LNCAP (cell line): Measurements from ENCODE around the gene OR6S1.

Experiments
- TF ChIP-seq, protein P1 (sequence below): fragments of 450-650 bp; IDR thresholded peaks from 2 replicates; pipeline ENCODE4 v1.5.1; 2017; ENCODE audit warnings: mild to moderate bottlenecking

The OR6S1 gene

DNA sequence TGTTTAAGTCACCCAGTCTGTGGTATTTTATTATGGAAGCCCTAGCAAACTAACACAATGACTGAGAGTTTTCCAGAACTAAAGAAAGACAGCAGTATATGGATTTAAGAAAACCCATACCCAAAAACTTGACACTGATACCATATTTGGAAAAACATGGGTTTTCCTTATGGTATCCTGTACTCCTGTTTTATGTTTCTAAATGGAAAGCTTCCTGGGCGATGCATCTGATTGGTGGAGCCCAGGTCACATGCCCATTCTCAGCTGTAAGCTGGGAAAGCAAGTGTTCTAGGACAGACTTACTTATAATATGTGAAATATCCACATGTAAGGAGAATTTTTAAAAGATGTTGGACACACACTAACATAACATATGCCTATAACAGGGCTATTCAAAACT is 38.4 kb upstream of the OR6S1 start:
- TF ChIP-seq, protein P1, sequence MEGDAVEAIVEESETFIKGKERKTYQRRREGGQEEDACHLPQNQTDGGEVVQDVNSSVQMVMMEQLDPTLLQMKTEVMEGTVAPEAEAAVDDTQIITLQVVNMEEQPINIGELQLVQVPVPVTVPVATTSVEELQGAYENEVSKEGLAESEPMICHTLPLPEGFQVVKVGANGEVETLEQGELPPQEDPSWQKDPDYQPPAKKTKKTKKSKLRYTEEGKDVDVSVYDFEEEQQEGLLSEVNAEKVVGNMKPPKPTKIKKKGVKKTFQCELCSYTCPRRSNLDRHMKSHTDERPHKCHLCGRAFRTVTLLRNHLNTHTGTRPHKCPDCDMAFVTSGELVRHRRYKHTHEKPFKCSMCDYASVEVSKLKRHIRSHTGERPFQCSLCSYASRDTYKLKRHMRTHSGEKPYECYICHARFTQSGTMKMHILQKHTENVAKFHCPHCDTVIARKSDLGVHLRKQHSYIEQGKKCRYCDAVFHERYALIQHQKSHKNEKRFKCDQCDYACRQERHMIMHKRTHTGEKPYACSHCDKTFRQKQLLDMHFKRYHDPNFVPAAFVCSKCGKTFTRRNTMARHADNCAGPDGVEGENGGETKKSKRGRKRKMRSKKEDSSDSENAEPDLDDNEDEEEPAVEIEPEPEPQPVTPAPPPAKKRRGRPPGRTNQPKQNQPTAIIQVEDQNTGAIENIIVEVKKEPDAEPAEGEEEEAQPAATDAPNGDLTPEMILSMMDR, result no peak

DNA sequence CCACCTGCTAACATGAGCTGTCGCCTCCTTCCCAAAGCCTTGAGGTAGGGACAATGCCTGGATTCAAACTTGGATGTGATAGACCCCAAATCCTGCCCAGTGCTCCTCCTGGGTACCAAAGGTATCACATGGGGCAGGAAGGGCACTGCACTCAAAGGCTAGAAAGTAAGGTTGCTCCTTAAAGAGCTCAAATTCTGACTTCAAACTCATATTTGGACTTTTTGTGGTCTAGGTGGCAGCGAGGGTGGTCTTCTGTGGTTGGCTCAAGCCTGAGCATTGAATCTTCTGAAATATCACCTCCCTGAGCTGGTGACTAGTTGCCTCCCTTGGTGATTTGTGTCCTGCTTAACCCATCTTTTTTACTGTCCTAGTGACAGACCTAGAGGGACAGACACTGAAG is 34.6 kb upstream of the OR6S1 start:
- TF ChIP-seq, protein P1, result no peak

DNA sequence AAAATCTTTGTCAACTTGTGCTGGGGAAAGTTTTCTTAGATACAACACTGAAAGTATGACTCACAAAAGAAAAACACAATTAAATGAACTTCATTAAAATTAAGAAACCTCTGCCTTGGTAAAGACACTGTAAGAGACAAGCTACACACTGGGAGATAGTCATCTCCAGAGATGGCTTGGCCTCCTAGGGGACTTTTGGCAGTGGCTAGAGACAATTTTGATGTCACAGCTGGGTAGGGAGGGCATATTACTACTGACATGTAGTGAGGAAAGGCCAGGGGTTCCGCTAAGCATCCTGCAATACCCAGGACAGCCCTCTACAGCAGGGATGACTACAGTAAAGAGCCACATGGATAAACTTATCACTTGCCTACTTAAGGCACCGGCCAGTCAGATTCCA is 34.2 kb upstream of the OR6S1 start:
- TF ChIP-seq, protein P1, result no peak

DNA sequence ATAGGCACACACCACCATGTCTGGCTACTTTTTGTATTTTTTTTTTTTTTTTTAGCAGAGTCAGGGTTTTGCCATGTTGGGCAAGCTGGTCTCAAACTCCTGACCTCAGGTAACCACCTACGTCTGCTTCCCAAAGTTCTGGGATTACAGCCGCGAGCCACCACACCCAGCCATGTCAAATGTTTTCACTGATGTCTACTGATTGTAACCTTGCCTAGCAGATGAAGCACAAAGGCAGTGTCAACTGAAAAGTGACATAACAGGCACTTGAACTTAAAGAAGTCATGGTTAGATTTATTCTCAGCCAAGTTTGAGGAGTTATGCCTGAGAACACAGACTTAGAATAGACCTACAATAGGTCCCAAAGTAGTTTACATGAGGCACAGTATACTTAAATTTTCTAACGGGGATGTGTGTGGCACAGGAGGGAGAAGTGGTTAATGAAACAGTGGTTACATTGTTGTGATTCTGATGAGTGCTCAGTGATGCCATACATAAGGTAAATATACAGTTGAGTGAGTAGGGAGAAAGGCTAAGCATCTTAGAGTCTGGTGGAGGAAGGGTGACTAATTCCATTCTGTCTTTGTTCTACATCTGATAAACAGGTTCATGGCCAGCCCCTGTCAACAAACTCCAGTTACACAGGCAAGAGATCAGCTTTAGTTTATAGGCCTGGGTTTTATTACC is 30.2 kb upstream of the OR6S1 start:
- TF ChIP-seq, protein P1, result no peak

DNA sequence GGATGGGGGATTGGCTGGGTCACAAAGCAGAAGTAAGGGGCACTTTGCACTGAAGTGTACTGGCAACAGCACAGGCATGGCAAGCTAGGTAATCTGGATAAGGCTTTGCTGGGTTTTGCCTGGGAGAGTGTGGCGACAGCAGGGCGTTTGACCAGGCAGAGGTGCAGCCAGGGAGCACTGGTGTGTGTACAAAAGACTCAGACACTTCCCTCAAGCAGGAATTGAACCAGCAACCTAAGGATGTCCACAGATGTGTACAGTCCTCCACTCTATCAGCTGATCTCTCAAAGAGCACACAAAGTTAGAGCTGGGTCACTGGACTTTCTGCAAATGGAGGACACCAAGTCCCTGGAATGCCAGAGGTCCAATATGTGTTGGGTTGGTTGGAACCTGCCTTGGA is 27.5 kb upstream of the OR6S1 start:
- TF ChIP-seq, protein P1, result no peak

DNA sequence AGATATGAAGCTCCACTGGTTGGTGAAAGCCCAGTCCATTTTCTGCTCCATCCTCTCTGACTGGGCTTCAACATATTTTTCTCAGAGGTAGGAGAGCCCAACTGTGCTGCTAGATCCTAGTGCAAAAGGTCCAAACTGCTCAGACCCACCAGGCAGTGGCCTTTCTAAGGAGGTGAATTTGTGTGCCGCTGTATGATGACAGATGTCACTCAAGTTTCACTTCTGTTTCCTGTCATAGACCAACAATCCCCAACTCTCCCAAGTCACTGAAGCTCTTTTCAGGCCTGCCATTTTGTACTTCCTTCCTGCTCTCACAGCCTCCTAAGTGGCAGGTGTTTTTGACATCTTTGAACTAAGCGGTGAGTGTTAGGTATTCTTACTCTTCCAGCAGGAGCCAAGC is 26.5 kb upstream of the OR6S1 start:
- TF ChIP-seq, protein P1, result no peak

DNA sequence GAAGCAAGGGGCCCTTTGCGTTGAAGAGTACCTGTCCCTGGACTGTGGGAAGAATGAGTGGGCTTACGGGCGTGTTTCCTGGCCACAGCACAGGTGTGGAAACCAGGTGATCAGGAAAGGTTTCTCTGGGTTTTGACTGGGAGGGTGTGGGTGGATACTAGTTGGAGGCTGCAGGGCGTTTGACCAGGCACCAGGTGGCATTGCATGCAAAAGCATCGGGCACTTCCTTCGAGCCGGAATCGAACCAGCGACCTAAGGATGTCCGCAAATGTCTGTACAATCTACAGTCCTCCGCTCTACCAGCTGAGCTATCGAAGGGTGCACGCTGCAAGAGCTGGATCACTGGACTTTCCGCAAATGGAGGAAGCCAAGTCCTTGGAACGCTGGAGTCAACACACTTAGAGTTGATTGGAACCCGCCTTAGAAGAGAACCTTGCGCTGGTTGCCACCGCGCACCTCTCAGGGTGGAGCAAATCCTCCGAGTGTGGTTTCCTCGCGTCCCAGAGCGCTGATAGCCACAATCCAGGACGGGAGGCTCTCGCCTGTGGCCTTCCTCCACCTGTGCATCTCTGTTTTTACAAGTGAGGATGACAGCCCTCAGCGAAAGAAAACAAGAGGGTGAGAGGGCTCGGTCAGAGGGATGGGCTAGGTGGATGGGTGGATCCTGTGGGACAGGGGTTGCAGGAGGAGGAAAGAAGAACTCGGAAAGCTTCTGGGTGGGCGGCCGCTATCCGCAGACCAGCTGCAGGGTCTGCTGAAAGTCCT is 21.7 kb upstream of the OR6S1 start:
- TF ChIP-seq, protein P1, result peak; percentile 54
